Measurements from ENCODE around the gene SLC16A11.

GRCh38 chr17:7025245-7025644 lies 18.6 kb downstream of the SLC16A11 start:
- TF ChIP-seq POLR2A (IDR thresholded peaks at IDR 0.05; ENCODE audit: low read length), result no peak
- TF ChIP-seq SMC3 (IDR thresholded peaks at IDR 0.05), result no peak
- TF ChIP-seq, protein P1, sequence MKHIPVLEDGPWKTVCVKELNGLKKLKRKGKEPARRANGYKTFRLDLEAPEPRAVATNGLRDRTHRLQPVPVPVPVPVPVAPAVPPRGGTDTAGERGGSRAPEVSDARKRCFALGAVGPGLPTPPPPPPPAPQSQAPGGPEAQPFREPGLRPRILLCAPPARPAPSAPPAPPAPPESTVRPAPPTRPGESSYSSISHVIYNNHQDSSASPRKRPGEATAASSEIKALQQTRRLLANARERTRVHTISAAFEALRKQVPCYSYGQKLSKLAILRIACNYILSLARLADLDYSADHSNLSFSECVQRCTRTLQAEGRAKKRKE (CRISPR knock-in tag; IDR thresholded peaks at IDR 0.05; ENCODE audit: low read depth), result no peak
- TF ChIP-seq, protein P2, sequence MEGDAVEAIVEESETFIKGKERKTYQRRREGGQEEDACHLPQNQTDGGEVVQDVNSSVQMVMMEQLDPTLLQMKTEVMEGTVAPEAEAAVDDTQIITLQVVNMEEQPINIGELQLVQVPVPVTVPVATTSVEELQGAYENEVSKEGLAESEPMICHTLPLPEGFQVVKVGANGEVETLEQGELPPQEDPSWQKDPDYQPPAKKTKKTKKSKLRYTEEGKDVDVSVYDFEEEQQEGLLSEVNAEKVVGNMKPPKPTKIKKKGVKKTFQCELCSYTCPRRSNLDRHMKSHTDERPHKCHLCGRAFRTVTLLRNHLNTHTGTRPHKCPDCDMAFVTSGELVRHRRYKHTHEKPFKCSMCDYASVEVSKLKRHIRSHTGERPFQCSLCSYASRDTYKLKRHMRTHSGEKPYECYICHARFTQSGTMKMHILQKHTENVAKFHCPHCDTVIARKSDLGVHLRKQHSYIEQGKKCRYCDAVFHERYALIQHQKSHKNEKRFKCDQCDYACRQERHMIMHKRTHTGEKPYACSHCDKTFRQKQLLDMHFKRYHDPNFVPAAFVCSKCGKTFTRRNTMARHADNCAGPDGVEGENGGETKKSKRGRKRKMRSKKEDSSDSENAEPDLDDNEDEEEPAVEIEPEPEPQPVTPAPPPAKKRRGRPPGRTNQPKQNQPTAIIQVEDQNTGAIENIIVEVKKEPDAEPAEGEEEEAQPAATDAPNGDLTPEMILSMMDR (IDR thresholded peaks at IDR 0.05), result no peak
- TF ChIP-seq ESRRA (IDR thresholded peaks at IDR 0.05; ENCODE audit: borderline replicate concordance, low read length), result no peak
- TF ChIP-seq SREBF2 (IDR thresholded peaks at IDR 0.05), result no peak
- TF ChIP-seq MYC (IDR thresholded peaks at IDR 0.05; ENCODE audit: borderline replicate concordance, low read length), result no peak
- TF ChIP-seq HDAC2 (IDR thresholded peaks at IDR 0.05), result no peak
- no peak for TF ChIP-seq EP300 (IDR thresholded peaks at IDR 0.05)
- TF ChIP-seq CBX2 (IDR thresholded peaks at IDR 0.05; ENCODE audit: borderline replicate concordance, low read depth), result no peak
- no peak for TF ChIP-seq MAZ (IDR thresholded peaks at IDR 0.05; ENCODE audit: borderline replicate concordance, low read depth, low read length)
- no peak for TF ChIP-seq RFX5 (IDR thresholded peaks at IDR 0.05)
- no peak for TF ChIP-seq MAX (IDR thresholded peaks at IDR 0.05)
